SU-DHL-6 (cell line): ENCODE results near the gene MYOC.

ENCODE experiments used
- EZH2phosphoT487 ChIP-seq: fragments of 200-600 bp; sonication (generic), shearing (Covaris generic); conservative IDR thresholded peaks from 2 replicates; pipeline ENCODE4 v1.6.1; 2018; ENCODE audit warnings: mild to moderate bottlenecking, antibody characterized with exemption, low read length, moderate library complexity, mixed read lengths
- TF ChIP-seq, protein P1 (sequence below): fragments of 200-600 bp; sonication (generic); IDR thresholded peaks from one replicate; pipeline ENCODE4 v1.5.1; 2017; ENCODE audit warnings: antibody characterized with exemption, mild to moderate bottlenecking, low read length, moderate library complexity; ENCODE audit not compliant: insufficient read depth, poor library complexity, severe bottlenecking

DNA sequence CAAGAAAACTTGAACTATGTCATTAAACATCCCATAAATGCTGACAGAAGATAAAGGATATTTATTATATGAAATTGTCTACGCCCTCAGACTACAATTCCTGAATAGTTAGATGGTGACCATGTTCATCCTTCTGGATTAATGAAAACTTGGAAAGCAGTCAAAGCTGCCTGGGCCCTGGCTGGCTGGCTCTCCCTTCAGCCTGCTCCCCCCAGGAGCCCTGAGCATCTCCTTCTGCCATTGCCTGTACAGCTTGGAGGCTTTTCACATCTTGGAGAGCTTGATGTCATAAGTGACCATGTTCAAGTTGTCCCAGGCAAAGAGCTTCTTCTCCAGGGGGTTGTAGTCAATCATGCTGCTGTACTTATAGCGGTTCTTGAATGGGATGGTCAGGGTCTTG, 16.8 kb downstream of the MYOC start:
- TF ChIP-seq, protein P1, sequence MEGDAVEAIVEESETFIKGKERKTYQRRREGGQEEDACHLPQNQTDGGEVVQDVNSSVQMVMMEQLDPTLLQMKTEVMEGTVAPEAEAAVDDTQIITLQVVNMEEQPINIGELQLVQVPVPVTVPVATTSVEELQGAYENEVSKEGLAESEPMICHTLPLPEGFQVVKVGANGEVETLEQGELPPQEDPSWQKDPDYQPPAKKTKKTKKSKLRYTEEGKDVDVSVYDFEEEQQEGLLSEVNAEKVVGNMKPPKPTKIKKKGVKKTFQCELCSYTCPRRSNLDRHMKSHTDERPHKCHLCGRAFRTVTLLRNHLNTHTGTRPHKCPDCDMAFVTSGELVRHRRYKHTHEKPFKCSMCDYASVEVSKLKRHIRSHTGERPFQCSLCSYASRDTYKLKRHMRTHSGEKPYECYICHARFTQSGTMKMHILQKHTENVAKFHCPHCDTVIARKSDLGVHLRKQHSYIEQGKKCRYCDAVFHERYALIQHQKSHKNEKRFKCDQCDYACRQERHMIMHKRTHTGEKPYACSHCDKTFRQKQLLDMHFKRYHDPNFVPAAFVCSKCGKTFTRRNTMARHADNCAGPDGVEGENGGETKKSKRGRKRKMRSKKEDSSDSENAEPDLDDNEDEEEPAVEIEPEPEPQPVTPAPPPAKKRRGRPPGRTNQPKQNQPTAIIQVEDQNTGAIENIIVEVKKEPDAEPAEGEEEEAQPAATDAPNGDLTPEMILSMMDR: no peak
- no peak for TF ChIP-seq EZH2phosphoT487
